ENCODE results near the gene TMX4. TPM values are rescaled to one million over a fixed set of nuclear protein-coding genes. Genes with fewer than 3 reads are reported as not detected.

The TMX4 gene
- total and polyA plus RNA-seq, 4 donors, result 15.8 to 56.8 (median 35.6) TPM

DNA sequence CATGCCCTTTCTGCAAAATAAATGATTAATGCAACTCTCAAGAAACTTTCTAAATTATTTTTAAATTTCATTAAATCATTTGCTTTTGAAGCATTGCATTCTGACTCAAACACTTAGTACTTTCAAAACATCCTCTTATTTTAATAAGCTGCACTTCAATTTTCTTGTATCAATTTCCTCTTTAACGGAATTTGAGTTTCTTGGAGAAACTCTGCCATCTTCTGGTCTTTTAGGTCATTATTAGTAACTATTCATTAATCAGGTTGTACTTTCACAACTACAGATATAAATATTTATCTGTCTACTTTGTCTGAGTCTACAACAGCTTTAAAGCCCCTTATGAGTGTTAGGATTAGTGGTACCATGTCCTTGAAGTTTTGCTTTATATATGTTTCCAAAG, 30.2 kb downstream of the TMX4 start:
- ATAC-seq (ENCODE audit: low FRiP score) (no peak), DNase-seq (no peak)
- H3K4me3 ChIP-seq (ENCODE audit: low read length in 2 of 2), result no peak overlapping the region
- intact Hi-C loops (cut with DNase I), result no loop called here
- no peak overlapping the region for H3K27ac ChIP-seq (ENCODE audit: low read depth in 1 of 2, low read length in 2 of 2)
- H3K4me1 ChIP-seq (ENCODE audit: control insufficient read depth in 1 of 2, insufficient read depth in 2 of 2, low read length in 2 of 2), result no peaks in the 10 kb centered on the region
- peaks cover 1% of the 10 kb centered on the region for H3K9me3 ChIP-seq (ENCODE audit: control insufficient read depth, low read length)
- peaks cover 2 to 6% of the 10 kb centered on the region in 2 donors for H3K36me3 ChIP-seq (ENCODE audit: control insufficient read depth in 1 of 2, insufficient read depth in 2 of 2, low read length in 1 of 2)
- no peaks in the 10 kb centered on the region for H3K27me3 ChIP-seq (ENCODE audit: control insufficient read depth in 1 of 2, insufficient read depth in 2 of 2, low read length in 1 of 2)
- 39 to 61% methylated on average over 1 of the region's 1 CpG for WGBS, 2 donors

DNA sequence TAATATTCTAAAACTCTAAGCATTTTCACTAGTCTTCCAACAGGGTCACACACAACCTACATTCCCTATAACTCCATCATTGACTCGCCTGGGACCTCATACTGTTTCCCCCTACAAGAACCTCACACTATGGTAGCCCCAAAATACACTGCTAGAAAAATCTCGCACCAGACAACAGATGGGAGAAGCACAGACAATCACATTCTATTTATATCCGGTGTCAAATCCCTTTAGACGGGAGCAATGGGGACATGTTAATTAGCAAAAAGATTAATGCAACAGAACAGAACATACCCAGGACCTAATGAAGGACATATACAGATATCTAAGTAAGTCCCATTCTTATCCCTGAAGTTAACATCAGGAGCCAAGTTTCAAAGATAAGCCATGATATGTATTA, 33.6 kb downstream of the TMX4 start:
- intact Hi-C loops (cut with DNase I), result no loop called here
- no peak overlapping the region for H3K27ac ChIP-seq (ENCODE audit: low read depth in 1 of 2, low read length in 2 of 2)
- H3K4me1 ChIP-seq (ENCODE audit: control insufficient read depth in 1 of 2, insufficient read depth in 2 of 2, low read length in 2 of 2), result no peaks in the 10 kb centered on the region
- 95 to 97% methylated on average over 4 of the region's 4 CpGs for WGBS, 2 donors
- H3K4me3 ChIP-seq (ENCODE audit: low read length in 2 of 2), result no peak overlapping the region
- peaks cover 2% of the 10 kb centered on the region in 2 donors for H3K36me3 ChIP-seq (ENCODE audit: control insufficient read depth in 1 of 2, insufficient read depth in 2 of 2, low read length in 1 of 2)
- H3K27me3 ChIP-seq (ENCODE audit: control insufficient read depth in 1 of 2, insufficient read depth in 2 of 2, low read length in 1 of 2), result no peaks in the 10 kb centered on the region
- H3K9me3 ChIP-seq (ENCODE audit: control insufficient read depth, low read length), result no peaks in the 10 kb centered on the region
- ATAC-seq (ENCODE audit: low FRiP score) (no peak), DNase-seq (no peak)

DNA sequence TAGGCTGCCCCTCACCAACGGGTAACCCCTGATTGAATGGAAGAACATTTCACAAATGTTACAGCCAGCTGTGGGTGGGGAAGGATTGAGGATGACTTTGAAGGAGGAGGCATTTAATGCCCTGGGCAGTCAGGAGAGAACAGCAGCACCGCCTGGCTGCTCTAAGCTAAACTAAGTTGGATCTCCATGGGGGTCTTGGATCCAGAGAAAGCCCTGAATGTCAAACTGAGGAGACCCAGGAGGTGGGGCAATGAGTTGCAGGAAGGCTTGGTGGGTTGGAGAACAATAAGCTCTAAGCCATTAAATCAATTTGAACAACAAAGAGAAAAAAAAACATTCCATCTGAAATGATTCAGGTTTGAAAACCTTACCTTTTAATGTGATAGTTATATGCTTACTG, 35.4 kb downstream of the TMX4 start:
- DNase-seq, result no peak
- Histone ChIP-seq H3K9me3 (ENCODE audit: control insufficient read depth, low read length) (no peaks in the 10 kb centered on the region), H3K27me3 (ENCODE audit: control insufficient read depth in 1 of 2, insufficient read depth in 2 of 2, low read length in 1 of 2) (no peaks in the 10 kb centered on the region), H3K27ac (ENCODE audit: low read depth in 1 of 2, low read length in 2 of 2) (no peak overlapping the region), H3K36me3 (ENCODE audit: control insufficient read depth in 1 of 2, insufficient read depth in 2 of 2, low read length in 1 of 2) (peaks cover 0 to 2% of the 10 kb centered on the region in 2 donors), H3K4me3 (ENCODE audit: low read length in 2 of 2) (no peak overlapping the region), H3K4me1 (ENCODE audit: control insufficient read depth in 1 of 2, insufficient read depth in 2 of 2, low read length in 2 of 2) (no peaks in the 10 kb centered on the region)
- 89 to 90% methylated on average over 2 of the region's 2 CpGs for WGBS, 2 donors
- intact Hi-C loops (cut with DNase I), result no loop called here
- ATAC-seq (ENCODE audit: low FRiP score), result no peak

DNA sequence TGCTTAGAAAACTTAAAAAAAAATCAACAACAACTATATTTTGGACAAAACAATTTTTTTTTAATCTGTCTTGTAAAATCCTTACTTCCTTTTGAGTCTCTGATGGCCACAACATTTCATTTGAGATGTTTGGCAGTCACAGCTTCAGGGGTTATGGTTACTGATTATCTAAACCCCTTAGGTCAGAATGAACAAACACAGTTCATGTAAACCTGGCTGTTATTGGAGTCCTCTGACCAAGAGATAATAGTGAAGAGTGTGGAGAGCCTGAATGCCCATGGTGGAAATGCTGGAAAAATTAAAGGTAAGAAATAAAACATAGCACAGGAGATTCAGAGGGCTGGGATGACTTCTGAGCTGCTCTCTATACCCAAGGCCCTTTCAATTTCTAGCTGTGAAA, 38.2 kb downstream of the TMX4 start:
- Histone ChIP-seq H3K4me3 (ENCODE audit: low read length in 2 of 2) (no peak overlapping the region), H3K4me1 (ENCODE audit: control insufficient read depth in 1 of 2, insufficient read depth in 2 of 2, low read length in 2 of 2) (no peaks in the 10 kb centered on the region), H3K27me3 (ENCODE audit: control insufficient read depth in 1 of 2, insufficient read depth in 2 of 2, low read length in 1 of 2) (no peaks in the 10 kb centered on the region), H3K36me3 (ENCODE audit: control insufficient read depth in 1 of 2, insufficient read depth in 2 of 2, low read length in 1 of 2) (peaks cover 0 to 2% of the 10 kb centered on the region in 2 donors), H3K27ac (ENCODE audit: low read depth in 1 of 2, low read length in 2 of 2) (no peak overlapping the region), H3K9me3 (ENCODE audit: control insufficient read depth, low read length) (no peaks in the 10 kb centered on the region)
- ATAC-seq (ENCODE audit: low FRiP score) (no peak), DNase-seq (no peak)
- intact Hi-C loops (cut with DNase I), result no loop called here

DNA sequence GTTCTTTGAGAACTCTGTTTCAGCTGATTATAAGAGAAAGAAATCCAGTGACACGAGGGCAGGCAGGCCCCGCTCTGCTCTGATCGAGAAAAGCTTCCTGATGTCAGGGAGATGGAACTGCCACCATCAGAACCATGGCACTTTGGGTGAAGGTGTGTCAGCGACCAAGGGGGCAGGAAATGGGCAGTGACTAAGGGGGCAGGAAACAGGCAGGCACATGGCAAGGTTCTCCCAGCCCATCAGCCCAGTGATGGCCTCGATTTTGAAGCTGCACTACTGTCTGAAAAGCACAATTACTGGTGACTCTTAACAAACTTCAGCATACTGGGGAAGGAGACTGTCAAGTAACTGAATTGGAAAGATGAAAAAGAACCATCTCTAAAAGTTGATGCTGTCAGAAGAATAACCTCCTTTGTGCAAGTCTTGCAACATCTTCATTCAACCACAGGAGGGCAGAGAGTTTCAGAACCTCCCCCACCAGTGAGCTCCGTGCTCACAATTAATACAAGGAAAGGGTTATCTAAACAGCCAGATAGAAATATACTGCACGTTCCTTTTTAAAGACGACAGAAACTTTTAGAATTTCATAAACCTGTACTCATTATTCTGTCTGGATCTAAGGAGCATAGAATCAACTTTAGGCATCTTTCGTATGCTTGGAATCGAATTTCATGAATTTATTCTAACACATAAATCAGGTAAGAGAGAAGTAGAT, 39.1 kb downstream of the TMX4 start:
- Histone ChIP-seq H3K4me1 (ENCODE audit: control insufficient read depth in 1 of 2, insufficient read depth in 2 of 2, low read length in 2 of 2) (no peaks in the 10 kb centered on the region), H3K4me3 (ENCODE audit: low read length in 2 of 2) (no peak overlapping the region), H3K36me3 (ENCODE audit: control insufficient read depth in 1 of 2, insufficient read depth in 2 of 2, low read length in 1 of 2) (peaks cover 0 to 2% of the 10 kb centered on the region in 2 donors), H3K27me3 (ENCODE audit: control insufficient read depth in 1 of 2, insufficient read depth in 2 of 2, low read length in 1 of 2) (no peaks in the 10 kb centered on the region), H3K9me3 (ENCODE audit: control insufficient read depth, low read length) (no peaks in the 10 kb centered on the region), H3K27ac (ENCODE audit: low read depth in 1 of 2, low read length in 2 of 2) (no peak overlapping the region)
- intact Hi-C loops (cut with DNase I), result no loop called here
- ATAC-seq (ENCODE audit: low FRiP score), result no peak
- WGBS, 2 donors, result 67 to 68% methylated on average over 10 of the region's 10 CpGs
- no peak for DNase-seq

DNA sequence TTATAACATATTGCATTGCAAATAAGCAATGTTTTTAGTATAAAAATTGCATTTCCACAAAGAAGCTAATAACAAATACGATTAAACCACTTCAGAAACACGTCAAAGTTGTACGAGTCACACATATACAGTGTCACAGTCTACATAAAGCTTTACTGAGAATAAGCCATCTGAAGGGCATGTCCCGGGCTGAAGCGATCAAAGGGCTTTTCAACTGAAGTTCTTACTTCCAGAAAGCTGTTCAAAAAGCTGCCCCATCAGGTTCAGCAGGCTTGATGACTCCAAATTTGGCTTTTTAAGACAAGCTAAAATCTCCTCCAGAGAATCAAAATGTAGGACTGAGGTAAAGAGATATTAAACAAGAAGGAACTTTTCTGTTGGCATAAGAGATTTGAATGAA, 41.9 kb downstream of the TMX4 start:
- H3K27ac ChIP-seq (ENCODE audit: low read depth in 1 of 2, low read length in 2 of 2), result no peak overlapping the region
- WGBS, 2 donors, result 96% methylated on average over 5 of the region's 5 CpGs
- peaks cover 0 to 2% of the 10 kb centered on the region in 2 donors for H3K36me3 ChIP-seq (ENCODE audit: control insufficient read depth in 1 of 2, insufficient read depth in 2 of 2, low read length in 1 of 2)
- intact Hi-C loops (cut with DNase I), result no loop called here
- H3K9me3 ChIP-seq (ENCODE audit: control insufficient read depth, low read length), result no peaks in the 10 kb centered on the region
- H3K4me1 ChIP-seq (ENCODE audit: control insufficient read depth in 1 of 2, insufficient read depth in 2 of 2, low read length in 2 of 2), result no peaks in the 10 kb centered on the region
- no peak for DNase-seq
- no peaks in the 10 kb centered on the region for H3K27me3 ChIP-seq (ENCODE audit: control insufficient read depth in 1 of 2, insufficient read depth in 2 of 2, low read length in 1 of 2)
- ATAC-seq (ENCODE audit: low FRiP score), result no peak
- H3K4me3 ChIP-seq (ENCODE audit: low read length in 2 of 2), result no peak overlapping the region

DNA sequence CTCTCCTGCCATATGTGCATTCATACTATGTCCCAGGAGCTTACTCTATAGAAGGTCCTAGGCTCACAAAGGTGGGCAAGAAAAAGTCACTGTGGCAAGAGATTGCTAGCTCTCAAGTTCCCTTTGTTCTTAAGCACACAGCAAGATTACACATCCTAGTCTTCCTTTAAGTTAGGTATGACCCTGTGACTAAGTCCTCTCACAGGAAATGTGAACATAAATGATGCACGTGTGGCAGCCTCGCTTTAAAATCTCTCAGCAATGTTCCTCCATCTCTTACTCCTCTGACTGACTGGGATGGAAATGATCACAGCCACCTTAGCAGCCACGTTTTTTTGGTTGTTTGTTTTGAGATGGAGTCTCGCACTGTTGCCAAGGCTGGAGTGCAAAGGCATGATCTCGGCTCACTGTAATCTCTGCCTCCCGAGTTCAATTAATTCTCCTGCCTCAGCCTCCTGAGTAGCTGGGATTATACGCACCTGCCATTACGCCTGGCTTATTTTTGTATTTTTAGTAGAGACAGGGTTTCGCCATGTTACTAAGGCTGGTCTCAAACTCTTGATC, 43.6 kb downstream of the TMX4 start:
- 45 to 55% methylated on average over 9 of the region's 9 CpGs for WGBS, 2 donors
- no peak for ATAC-seq (ENCODE audit: low FRiP score)
- Histone ChIP-seq H3K36me3 (ENCODE audit: control insufficient read depth in 1 of 2, insufficient read depth in 2 of 2, low read length in 1 of 2) (no peaks in the 10 kb centered on the region), H3K27me3 (ENCODE audit: control insufficient read depth in 1 of 2, insufficient read depth in 2 of 2, low read length in 1 of 2) (no peaks in the 10 kb centered on the region), H3K4me1 (ENCODE audit: control insufficient read depth in 1 of 2, insufficient read depth in 2 of 2, low read length in 2 of 2) (no peaks in the 10 kb centered on the region), H3K9me3 (ENCODE audit: control insufficient read depth, low read length) (no peaks in the 10 kb centered on the region), H3K4me3 (ENCODE audit: low read length in 2 of 2) (no peak overlapping the region), H3K27ac (ENCODE audit: low read depth in 1 of 2, low read length in 2 of 2) (no peak overlapping the region)
- no peak for DNase-seq
- intact Hi-C loops (cut with DNase I), result no loop called here

DNA sequence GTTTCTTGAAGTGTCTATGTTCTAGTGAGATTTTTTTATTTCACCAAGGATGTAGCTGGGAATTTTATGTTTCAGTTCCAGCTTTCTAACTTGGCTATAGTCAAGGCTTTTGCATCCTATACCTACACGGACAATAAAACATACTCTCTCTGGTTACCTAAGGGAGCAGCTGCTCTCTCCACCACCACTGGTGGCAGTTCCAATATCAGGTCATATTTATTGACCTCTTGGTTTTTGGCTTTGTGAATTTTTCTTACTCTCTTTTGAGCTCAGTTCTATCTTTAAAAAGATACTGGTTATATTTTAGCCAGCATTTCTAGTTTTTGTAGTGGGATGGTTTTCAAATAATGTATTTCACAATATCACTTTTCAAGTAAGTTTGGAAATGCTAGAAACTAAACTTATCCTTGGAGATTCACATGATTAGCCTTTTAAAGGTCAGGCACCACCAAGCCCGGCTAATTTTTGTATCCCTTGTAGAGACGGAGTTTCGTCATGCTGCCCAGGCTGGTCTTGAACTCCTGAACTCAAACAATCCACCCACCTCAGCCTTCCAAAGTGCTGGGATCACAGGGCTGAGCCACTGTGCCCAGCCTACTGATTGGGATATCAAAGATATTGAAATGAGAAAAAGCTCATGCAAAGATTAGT, 44.7 kb downstream of the TMX4 start:
- H3K27ac ChIP-seq (ENCODE audit: low read depth in 1 of 2, low read length in 2 of 2), result no peak overlapping the region
- no peaks in the 10 kb centered on the region for H3K27me3 ChIP-seq (ENCODE audit: control insufficient read depth in 1 of 2, insufficient read depth in 2 of 2, low read length in 1 of 2)
- ATAC-seq (ENCODE audit: low FRiP score) (no peak), DNase-seq (no peak)
- intact Hi-C loops (cut with DNase I), result no loop called here
- H3K4me1 ChIP-seq (ENCODE audit: control insufficient read depth in 1 of 2, insufficient read depth in 2 of 2, low read length in 2 of 2), result no peaks in the 10 kb centered on the region
- H3K4me3 ChIP-seq (ENCODE audit: low read length in 2 of 2), result no peak overlapping the region
- H3K36me3 ChIP-seq (ENCODE audit: control insufficient read depth in 1 of 2, insufficient read depth in 2 of 2, low read length in 1 of 2), result no peaks in the 10 kb centered on the region
- WGBS, 2 donors, result 89 to 93% methylated on average over 4 of the region's 4 CpGs
- no peaks in the 10 kb centered on the region for H3K9me3 ChIP-seq (ENCODE audit: control insufficient read depth, low read length)
